Measurements from ENCODE around the gene P3H1.
"Not testable (repeated sequence)": the region's sequence is repeated elsewhere in the genome, so short reads cannot be mapped to it uniquely, and the experiment has no call there.

The P3H1 gene

DNA sequence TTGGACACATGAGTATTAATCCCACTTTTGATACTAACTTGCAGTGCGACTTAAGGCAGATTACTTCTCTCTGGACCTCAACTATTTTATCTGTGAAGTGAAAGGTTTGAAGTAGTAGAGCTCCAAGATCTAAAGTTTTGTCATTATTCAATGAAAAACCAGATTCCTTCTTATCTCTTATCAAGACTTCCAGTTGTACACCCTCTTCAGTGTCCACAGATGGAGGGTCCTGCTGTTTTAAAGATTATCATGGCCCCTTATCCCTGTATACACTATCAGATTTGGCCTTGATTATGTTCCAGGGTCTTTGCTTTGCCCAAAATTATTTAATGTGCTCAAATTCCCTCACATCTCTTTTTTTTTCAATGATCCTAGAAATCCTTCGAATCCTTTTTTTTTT, 1.3 kb upstream of the P3H1 start:
- no peak for DNase-seq

DNA sequence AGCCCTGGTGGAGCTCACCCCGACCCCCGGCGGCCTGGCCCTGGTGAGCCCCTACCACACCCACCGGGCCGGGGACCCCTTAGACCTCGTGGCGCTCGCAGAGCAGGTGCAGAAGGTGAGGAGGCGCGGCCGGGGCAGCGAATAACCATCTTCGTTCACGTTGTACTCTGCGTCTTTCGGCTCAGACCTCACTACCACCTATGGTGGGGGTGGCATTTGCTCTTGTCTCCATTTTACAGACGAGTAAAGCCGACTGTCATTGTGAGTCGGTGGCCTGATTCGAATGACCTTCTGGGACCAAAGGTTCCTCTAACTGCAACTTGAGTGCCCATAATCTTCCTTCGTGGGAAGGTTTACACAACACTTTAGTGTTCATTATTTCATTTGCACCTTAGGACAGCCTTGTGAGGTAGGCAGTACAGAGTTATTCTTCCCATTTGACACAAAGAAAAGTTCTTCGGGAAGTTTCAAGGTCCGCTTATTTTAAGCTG, 727 bp upstream of the P3H1 start:
- DNase-seq = peak in 1 of 14 donors; percentile 35

DNA sequence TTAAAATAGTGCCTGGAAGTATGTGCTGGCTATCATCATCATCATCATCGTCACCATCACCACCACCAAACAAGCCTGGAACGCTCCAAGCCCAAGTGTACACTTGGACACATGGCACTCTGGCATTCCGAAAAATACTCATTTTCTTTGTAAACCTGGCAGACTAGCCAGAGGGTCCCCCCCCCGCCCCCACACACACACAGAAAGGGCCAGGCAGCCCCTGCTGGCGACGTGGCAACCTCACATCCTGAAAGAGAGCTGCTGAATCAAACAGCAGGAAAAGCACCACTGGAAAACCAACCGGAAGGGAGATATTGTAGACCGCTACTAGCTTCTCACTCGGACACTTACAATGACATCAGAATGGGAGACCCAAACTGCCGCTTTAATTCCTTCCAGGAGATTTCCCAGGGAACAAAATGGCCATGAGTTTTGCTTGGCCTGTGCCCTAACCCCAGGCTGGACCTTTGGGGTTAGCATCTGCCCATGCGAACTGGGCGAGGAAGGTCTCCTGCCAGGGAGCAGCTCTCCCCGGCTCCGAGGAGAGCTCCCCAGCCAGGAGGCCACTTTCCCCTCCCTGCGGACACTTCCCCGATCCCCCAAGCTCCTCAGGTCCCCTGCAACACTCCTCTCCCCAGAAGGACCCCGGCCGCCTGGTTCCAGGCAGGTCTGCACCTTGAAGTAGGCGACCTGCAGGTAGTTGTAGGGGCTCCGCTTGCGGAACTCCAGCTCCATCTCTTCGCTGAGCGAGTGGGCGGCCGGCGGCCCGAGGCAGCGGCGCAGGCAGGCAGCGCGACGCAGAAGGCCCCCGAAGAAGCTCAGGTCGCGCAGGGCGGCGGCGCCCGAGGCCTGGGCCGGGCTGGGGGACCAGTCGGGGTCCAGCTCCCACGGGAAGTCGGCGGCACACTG, 742 bp downstream of the P3H1 start:
- peak in 9 of 14 donors; percentile 26 to 63 (median 57) for DNase-seq

DNA sequence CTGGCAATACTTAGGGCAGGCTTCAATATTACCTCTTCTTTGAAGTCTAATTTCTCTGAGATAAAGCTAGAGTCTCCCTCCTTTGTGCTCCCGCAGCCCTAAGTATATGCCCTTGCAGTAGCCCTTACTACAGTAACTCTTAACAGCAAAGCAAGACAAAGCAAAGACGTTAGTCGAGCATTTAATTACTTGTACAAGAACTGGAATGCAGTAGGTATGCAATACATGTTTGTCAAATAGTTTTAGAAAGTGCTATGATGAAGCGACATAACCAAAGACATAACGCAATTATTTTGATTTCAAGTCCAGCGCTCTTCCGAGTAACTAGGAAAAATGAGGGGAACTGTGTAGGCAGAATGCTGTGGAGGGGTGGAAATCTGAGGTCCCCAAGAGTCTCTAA, 1.6 kb downstream of the P3H1 start:
- DNase-seq = no peak

DNA sequence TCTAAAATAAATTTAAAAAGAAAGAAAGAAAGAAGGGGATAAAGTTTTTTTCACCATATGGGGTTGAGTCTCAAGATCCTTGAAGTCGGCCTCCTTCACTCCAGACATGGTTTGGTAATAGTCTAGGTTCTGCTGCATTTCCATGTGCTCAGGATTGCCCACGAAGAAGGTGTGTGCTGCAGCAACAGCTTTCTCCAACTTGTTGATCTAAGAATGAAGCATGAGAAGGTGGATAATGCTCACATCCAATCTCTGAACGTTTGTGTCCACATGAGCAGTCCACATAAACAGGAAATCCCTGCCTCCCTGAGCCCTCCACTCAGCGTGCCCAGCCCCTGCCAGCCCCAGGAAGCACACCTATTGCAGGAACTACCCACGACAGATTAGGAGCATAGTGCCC, 4.6 kb downstream of the P3H1 start:
- no peak for DNase-seq

DNA sequence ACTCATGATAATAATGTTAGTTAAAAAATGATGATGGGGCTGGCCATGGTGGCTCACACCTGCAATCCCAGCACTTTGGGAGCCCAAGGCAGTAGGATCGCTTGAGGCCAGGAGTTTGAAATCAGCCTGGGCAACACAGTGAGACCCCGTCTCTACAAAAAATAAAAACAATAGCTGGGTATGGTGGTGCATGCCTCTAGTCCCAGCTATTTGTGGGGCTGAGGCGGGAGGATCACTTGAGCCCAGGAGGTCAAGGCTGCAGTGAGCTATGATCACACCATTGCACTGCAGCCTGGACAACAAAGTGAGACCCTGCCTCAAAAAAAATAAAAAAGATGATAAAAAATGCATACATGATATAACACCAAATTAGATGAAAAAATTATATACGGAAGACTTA, 5.3 kb downstream of the P3H1 start:
- DNase-seq = no peak

DNA sequence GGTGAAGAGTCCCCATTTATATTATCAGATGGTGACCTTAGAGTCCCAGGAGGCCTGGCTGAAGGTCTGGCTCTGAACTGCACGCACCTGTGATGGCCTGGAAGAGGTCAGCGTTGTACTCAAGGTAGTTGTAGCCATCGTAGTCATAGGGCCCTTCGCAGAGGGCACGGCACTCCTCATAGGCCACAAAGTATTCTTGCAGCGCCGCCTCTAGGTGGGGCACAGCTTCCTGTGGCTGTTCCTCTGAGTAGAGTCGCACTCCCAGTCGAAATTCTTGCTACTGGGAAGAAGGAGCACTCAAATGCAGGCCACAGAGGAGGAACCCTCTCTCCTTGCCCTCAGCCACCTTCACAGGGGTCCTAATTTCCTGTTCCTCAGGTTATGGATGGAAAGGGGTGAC, 7.7 kb downstream of the P3H1 start:
- DNase-seq = no peak

DNA sequence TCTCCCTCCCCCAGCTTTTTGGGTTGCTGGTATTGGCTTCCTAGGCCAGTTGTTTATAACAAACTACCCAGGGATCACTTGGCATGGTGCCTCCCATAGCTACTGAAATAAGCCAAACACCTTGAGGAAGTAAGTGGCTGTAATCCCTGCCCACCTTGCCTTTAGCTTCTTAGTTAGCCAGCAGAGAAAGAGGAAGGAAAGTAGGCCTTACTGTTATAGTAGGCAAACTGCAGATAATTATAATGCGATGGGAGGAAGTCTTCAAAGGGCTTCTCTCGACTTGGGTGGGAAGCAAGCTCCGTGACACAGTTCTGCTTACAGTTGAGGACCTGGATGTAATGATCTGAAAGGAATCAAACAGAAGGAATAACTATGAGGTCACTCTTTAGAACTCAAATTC, 8.2 kb downstream of the P3H1 start:
- DNase-seq = no peak

DNA sequence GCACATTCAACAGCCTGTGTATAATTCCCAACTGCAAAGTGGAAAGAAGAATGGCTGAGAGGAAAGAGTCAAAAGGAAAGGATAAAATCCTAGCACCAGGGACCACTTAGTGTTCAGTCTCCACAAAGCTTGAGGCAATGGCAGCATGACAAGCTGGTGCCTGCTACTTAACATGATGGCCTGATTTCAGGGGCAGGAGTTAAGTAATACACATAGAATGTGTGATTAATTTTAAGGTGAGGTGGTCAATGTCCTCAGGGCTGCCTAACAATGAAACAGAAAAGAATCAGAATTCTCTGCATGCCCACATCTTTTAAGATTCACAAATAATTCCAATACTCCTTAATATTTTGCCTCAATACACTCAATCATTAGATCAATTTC, 8.9 kb downstream of the P3H1 start:
- no peak for DNase-seq

DNA sequence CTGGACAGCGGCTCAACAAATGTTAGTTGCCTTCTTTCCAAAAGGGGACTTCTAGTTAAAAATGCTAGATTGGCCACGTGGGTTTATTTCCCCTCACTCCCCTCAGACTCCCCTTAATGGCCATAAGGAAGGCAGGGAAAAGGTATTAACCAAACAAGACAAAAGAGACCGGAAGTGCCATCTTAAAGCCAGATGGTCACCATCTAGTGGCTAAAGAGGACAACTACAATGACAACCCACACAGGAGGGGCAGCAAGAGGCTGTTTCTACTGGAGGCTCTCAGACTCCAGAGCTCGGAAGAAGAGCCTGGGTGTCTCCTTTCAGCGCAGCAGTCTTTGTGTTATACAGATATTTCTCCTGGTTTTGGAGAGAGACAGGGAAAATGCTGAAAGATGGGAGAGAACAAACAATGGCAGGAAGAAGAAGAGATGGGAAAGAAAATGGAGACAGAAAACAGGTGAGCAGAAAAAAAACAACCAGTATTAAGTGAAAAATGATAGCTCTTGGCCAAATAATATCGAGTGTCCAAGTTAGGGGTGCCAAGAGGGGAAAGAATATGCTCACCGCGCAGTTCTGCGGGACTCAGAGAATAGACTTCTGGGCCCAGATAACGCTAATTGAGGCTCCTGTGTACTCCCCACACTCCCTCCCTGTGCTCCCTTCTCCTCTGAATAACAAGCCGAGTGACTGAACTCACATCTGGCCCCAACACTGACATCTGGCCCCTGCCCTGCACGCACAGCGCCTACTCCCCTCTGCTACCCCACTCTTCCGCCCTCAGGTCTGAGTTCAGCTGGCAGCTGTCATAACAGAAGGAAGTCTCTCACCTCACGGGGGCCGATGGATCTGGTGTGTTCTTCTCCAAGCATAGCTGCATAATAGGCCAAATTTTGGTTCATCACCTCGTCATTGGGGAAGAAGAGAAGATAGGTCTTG, 9.6 kb downstream of the P3H1 start:
- DNase-seq = no peak

DNA sequence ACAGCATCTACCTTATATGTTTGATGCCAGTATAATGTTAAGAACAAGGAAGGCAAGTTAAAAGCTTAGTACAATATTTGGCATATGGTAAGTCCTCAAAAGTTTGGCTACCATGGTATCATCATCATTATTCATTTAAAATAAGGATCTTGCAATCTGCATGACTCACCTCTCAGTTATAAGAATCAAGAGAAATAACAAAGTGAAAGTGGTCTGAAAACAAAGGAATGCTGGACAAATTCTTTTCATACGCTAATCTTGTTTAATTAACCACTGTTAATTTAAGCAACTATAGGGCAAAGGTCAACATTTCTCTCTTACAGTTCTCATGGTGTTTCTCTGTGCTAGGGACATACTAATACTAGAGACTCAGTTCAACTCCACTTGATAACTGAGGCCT, 13.8 kb downstream of the P3H1 start:
- no peak for DNase-seq

DNA sequence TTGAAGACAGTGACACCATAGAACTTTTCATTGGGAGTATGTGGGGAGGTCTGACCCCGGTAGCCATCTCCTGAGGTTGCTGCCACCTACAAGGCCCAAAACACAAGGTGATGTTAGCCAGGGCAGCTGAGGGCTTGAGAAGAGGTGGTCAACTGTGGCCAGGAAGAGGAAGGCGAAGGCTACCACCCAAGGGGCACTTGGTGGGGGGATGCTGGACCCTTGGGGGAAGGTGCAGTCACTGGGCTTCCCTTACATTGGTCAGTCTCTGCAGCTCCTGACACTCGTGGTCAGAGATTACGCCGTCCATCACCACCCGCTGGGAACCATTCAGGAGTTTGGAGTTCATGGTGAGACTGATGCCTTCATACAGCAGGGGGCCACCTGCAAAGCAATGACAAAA, 14.5 kb downstream of the P3H1 start:
- no peak for DNase-seq

DNA sequence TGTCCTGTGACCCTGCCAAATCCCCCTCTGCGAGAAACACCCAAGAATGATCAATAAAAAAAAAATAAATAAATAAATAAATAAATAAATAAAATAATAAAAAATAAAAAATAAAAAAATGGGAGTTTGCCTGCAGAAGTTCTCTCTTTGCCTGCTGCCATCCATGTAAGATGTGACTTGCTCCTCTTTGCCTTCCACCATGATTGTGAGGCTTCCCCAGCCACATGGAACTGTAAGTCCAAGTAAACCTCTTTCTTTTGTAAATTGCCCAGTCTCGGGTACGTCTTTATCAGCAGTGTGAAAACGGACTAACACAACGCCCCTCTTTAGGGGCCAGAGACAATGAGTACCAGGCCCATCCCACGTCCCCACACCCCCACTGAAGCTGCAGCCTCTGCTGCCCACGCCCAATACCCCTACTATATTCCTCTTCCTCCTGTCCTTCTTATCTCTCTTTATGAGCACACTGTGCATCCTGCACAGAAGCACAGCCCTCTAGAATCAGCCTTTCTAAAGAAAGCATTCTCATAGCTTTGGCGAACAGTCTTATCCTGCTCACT, 15.2 kb downstream of the P3H1 start:
- not testable (repeated sequence) for DNase-seq

DNA sequence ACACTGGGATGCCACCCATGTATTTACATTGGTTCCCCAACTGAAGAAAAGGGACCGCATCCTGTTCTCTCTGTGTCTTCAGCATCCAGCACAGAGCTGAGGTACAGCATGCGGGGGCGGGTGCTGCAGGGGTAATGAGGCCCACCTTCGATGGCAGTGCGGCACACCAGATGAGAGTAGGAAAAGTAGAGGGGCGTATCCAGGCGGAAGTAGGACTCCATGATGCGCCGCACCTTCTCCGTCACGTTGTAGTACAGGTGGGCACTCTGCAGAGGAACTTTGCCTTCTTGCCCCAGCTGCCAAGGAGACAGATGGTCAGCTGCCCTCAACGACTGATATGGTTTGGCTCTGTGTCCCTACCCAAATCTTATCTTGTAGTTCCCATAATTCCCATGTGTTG, 16.8 kb downstream of the P3H1 start:
- no peak for DNase-seq

DNA sequence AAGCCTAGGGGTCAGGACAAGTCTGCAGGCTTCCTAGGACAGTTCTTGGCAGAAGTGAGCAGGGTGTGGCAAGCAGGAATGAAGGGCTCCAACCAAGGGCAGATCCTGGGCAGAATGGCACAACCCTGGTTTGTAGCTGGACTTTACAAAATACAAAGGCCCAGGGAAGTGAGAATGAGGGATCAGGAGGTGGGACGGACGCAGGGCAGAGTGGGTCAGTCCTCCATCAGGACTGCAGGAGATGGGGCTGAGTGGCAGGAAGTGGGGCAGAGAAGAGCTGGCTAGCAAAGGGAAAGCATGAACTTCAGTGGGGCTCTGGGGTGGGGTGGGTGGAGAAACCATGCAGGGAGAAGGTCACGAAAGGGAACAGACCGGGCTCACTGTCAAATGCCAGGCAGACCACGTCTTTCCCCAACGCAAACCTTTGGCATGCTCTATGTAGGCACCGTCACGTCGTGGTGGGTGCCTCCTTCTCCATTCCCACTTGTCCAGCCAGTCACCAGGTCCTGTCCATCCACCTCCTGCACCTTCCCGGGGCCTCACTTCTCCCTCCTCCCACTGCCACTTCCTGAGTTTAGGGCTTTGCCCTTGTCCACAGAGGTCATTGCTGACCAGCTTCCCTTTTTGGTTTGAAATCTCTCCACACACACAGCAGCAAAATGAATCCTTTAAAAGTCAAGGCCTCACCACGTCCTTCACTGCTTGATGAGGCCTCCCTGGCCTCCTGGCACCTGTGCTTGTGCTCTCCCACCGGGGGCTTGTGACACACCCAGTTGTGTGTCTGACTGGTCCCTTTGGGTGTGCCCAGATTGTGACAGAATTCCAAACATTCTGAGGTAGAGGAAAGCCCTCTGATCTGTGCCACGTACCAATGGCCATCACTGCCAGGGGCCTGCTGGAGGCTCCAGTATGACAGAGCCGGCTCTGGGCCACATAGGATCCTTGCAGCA, 18.1 kb downstream of the P3H1 start:
- DNase-seq = no peak

DNA sequence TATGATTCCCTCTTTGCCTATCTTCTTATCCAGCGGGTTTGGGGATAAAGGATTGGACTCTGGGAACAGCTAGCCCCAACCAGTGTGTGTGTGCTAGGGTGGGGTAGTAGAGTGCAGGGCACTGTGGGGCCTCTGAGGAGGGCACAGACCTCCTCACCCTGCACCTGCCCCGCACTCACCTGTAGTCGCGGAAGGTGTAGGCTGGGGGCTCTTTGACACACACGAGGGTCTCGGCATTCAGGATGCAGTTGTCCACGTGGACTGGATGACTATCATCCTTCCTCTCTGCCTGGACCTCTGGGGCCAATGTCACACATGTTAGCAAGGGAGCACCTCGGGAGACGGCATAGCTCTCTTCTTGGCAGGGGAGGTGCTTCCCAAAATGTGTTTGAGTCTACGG, 18.8 kb downstream of the P3H1 start:
- DNase-seq = no peak

DNA sequence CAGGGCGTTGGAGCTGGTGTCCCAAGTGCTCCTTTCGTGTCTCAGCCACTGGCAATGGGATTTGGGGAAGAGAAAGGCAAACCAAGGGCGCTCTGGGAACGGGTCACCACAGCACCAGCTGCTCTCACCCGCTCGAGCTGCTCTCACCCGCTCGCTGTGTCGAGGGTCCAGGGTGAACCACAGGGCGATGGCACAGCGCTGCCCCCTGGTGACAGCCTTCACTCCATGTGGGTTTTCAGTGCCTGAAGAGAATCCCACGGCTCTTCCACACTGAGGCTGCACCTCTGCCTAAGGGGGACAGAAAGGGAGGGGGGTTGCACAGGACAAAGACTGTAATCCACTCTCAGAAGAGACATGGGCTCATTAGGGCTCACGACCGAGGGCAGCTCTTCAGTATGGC, 19.7 kb downstream of the P3H1 start:
- peak in 4 of 14 donors; percentile 12 to 31 (median 22) for DNase-seq

DNA sequence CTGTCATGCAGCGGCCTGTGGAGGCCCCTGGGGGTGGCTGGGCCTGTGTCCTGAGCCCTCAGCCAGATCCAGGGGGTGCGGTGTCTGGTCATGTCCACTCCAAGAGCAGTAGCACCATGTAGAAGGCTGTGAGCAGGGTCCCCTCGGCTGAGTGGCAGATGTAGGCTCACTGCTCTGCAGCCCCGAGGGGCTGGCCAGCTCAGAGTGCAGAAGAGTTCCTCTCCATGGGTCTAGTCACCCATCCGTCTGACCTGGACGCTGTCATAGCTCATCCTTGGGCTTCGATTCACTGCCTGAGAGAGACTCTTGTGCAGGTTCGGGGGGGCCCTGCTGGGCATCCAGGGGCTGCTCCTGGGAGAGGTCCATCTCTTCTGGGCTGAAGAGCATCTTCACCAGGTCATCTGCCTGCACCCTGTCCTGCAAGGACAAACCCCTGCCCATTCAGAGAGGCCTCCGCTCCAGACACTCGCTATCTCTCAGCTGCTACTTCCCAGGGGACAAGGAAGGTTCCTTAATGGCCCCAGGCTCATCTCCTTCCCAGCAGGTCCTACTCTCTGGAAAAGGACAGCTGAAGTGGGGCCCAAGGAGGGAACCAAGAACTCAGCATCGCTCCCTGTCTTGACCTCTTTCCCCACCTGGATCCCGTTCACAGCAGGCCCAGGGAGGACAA, 20.3 kb downstream of the P3H1 start:
- DNase-seq = no peak

DNA sequence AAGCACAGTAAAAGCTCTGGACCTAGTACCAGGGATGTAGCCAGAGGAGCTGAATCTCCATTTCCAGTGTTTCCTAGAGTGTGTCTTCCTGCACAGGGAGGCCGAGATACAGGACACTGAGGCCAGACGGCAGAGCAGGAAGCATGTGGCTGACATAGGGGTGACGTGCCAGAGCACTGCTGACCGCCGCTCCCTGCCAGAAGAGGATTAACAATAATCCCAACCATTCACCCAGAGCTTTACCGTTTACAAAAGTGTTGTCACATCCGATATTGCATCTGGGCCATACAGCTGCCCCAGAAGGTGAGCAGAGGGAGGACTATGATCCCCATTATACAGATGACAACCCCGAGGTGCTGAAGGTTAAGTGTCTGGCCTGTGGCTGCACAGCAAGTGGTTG, 21.0 kb downstream of the P3H1 start:
- peak in 1 of 14 donors; percentile 53 for DNase-seq

DNA sequence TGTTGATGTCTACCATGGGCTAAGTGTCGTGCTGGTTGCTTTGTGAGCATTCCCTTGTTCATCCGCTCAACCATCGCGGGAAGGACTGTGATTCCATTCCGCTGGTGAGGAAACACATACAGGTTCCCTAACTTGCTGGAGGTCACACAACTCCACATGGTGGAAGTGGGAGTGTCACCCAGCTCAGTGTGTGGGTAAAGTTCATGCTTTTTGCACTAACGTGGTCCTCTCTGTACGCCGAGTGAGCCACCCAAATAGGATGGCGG, 22.7 kb downstream of the P3H1 start:
- no peak for DNase-seq

DNA sequence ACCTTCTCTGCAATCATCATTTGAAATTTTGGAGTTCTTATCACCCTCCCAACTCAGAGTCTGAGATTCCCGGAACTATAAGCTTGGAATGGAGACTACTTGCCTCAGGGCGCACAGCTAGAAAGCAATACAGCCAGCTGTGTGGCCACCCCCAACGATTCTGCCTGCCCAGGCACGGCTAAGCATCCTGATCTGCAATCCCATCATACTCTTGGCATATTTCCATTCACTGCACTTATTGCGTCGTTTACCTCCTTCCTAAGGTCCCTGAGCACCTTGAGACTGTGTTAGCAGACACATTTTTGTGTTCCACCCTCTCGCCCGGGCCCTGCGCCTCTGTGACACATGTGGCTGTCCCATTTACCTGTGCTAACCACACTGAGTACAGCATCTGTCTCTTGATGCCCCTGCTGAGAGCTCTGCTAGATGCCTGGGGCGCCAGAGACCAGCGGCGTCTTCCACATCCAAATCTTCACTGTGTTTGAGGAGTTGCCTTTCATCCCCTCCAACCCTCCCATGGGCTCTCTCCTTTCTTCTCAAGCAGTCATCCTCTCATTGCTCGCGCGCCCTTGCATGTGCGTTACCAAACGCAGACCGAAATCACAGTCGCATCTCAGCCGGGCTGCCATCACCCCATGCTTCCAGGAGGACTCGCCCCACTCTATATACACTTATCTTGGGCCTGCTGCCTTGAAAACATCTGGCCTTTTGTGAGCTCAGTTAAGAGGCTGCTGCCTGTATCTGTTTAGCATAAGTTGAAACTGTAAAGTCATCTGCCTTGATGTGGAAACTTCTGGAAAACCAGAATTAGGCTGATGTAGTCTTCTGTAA, 23.3 kb downstream of the P3H1 start:
- DNase-seq = no peak

All from C1 segment of cervical spinal cord (tissue), 14 donors.